Measurements from ENCODE around the gene YWHAB. TPM values are rescaled to one million over a fixed set of nuclear protein-coding genes. Genes with fewer than 3 reads are reported as not detected.

Gene YWHAB
- total RNA-seq (2012; rRNA removed), result 78.0 and 120 TPM in 2 replicates
- polyA plus RNA-seq (2012; rRNA removed), result 94.7 and 102 TPM in 2 replicates
- polyA plus RNA-seq (2012; cell fraction: cytosol; rRNA removed), result 30.9 and 41.8 TPM in 2 replicates
- 13.4 and 58.2 TPM in 2 replicates for polyA plus RNA-seq (2012; cell fraction: nucleus; rRNA removed; ENCODE audit: low replicate concordance)
- percentile 97 among the genes with signal in this experiment for Bru-seq, nascent RNA
- percentile 96 among the genes with signal in this experiment for BruChase-seq, experiment 1, labeled RNA remaining after a 6-hour chase
- percentile 92 among the genes with signal in this experiment for BruChase-seq, experiment 2, labeled RNA remaining after a 2-hour chase
- long read RNA-seq, transcript YWHAB-201 (6 exons, 3,049 nt), result major isoform, 305 of 430 reads
- long read RNA-seq, transcript YWHAB-202 (7 exons, 3,109 nt), result minor isoform, 36 of 430 reads
- long read RNA-seq, partial matches to known transcripts, result 78 of 430 reads
- long read RNA-seq, other reads (novel, unspliced or antisense), result 11 of 430 reads

GRCh38 chr20:44885392-44886265 is at the start of gene YWHAB:
YWHAB (plus strand) TSS chr20:44885705; CDS start chr20:44901534, 15,829 bp downstream.
- no TSS peak for BruUV-seq (replicated peaks)
- Histone ChIP-seq H2AK5ac (ENCODE audit: low read depth, low read length) (peak within 1 kb of the TSS; percentile 90), H3K23ac (ENCODE audit: low read depth, low read length) (peak within 1 kb of the TSS; percentile 78), H4K20me1 (ENCODE audit: insufficient read depth, low read length) (peaks cover 47% of the 10 kb centered on the region), H3K27ac (ENCODE audit: insufficient read depth, low read length) (peak within 1 kb of the TSS; percentile 95), H3K4me3 (ENCODE audit: insufficient read depth, low read depth, low read length) (peak within 1 kb of the TSS; percentile 79), H4K91ac (ENCODE audit: insufficient read depth, low read depth, low read length) (peak within 1 kb of the TSS; percentile 91), H3K4ac (ENCODE audit: low read depth, low read length) (peak within 1 kb of the TSS; percentile 92), H2AK9ac (replicated peaks; ENCODE audit: low read depth, low read length, poor library complexity) (peak within 1 kb of the TSS; percentile 99), H3K18ac (ENCODE audit: low read depth, low read length) (peak within 1 kb of the TSS; percentile 40; the same call in 1 of the 2 replicates), H2BK120ac (ENCODE audit: low read depth, low read length) (0 out of 2 replicates have a peak within 1 kb of the TSS, but pooled peaks have one; percentile 32), H3K14ac (replicated peaks; ENCODE audit: low read depth, low read length) (peak within 1 kb of the TSS; percentile 98), H3K56ac (ENCODE audit: extremely low read depth, insufficient read depth, low read length) (peak within 1 kb of the TSS; percentile 87), H3K79me1 (ENCODE audit: low read depth in 1 of 2, low read length in 2 of 2) (peaks cover 0 to 8% of the 10 kb centered on the region in 2 experiments; a peak in 2 of 4 replicates), H2BK5ac (ENCODE audit: low read depth, low read length, poor library complexity, severe bottlenecking) (peak within 1 kb of the TSS; percentile 82), H2AFZ (replicated peaks; ENCODE audit: low read length, poor library complexity) (peak within 1 kb of the TSS; percentile 97), H3K9ac (ENCODE audit: low read depth, low read length) (peak within 1 kb of the TSS; percentile 92), H2BK15ac (ENCODE audit: low read depth, low read length) (peak within 1 kb of the TSS; percentile 30; the same call in 1 of the 3 replicates), H3K36me3 (ENCODE audit: control insufficient read depth, insufficient read depth, low read length) (no peaks in the 10 kb centered on the region), H4K5ac (ENCODE audit: low read depth, low read length) (peak within 1 kb of the TSS; percentile 47; the same call in 1 of the 2 replicates), H3K9me1 (ENCODE audit: insufficient read depth, low read length) (no peaks in the 10 kb centered on the region), H3K4me2 (ENCODE audit: low read depth, low read length) (peak within 1 kb of the TSS; percentile 100), H2BK20ac (ENCODE audit: low read depth, low read length) (no peak within 1 kb of the TSS), H4K8ac (ENCODE audit: low read depth in 2 of 2, low read length in 2 of 2) (peak within 1 kb of the TSS; percentile 87 to 93), H3K4me1 (ENCODE audit: control insufficient read depth, insufficient read depth, low read length) (peaks cover 2% of the 10 kb centered on the region), H3K9me3 (ENCODE audit: control insufficient read depth, insufficient read depth, low read length) (no peaks in the 10 kb centered on the region), H3K27me3 (ENCODE audit: control insufficient read depth, insufficient read depth, low read length) (no peaks in the 10 kb centered on the region)
- intact Hi-C loops (cut with micrococcal nuclease), result loop anchor here (10.0 kb wide), 1 partner anchor 671 kb away; the partner anchor contains the start of gene OSER1
- in situ Hi-C loops (cut with MboI; ENCODE audit: low sequenced_read_pairs), result no loop called here
- 1% methylated on average over 21 of the region's 88 CpGs; no CpG with 5 or more reads in 1 of the 2 experiments for WGBS, 2 experiments (ENCODE audit: extremely low coverage in 2 of 2, insufficient read length in 1 of 2)
- peak; percentile 95 for DNase-seq
- CTCF ChIA-PET, result interaction anchor here (1.3 kb wide), 1 partner anchor 19 kb away, joined by 6 read pairs; no protein-coding TSS in a partner anchor
- dilution Hi-C loops (cut with HindIII; ENCODE audit: low sequenced_read_pairs, unreplicated experiment), result no loop called here
- ATAC-seq (ENCODE audit: low read depth), result peak; percentile 99
- POLR2A ChIA-PET (ENCODE audit: unreplicated experiment), result no interaction called here
- TF ChIP-seq RAD21 (IDR thresholded peaks at IDR 0.05; ENCODE audit: low read length) (no peak), CEBPB (IDR thresholded peaks at IDR 0.05; ENCODE audit: low read depth, low read length) (peak; percentile 31; the same call in 1 of the 2 replicates), CHD1 (IDR thresholded peaks at IDR 0.05; ENCODE audit: low read depth, low read length) (peak; percentile 78; the same call in 1 of the 2 replicates), BHLHE40 (IDR thresholded peaks at IDR 0.05; ENCODE audit: low read depth, low read length) (peak; percentile 16; the same call in 1 of the 2 replicates), MXI1 (IDR thresholded peaks at IDR 0.05; ENCODE audit: borderline replicate concordance, low read depth, low read length) (0 out of 2 replicates have a peak, but pooled peaks have one; percentile 6), POLR2A (IDR thresholded peaks at IDR 0.05; ENCODE audit: low read depth, low read length) (peak; percentile 78), ELK1 (IDR thresholded peaks at IDR 0.05; ENCODE audit: borderline replicate concordance, low read depth, low read length) (no peak), USF2 (IDR thresholded peaks at IDR 0.05; ENCODE audit: low read depth, low read length) (peak; percentile 93), SMC3 (IDR thresholded peaks at IDR 0.05; ENCODE audit: low read depth, low read length) (no peak)
- TF ChIP-seq, protein P1, sequence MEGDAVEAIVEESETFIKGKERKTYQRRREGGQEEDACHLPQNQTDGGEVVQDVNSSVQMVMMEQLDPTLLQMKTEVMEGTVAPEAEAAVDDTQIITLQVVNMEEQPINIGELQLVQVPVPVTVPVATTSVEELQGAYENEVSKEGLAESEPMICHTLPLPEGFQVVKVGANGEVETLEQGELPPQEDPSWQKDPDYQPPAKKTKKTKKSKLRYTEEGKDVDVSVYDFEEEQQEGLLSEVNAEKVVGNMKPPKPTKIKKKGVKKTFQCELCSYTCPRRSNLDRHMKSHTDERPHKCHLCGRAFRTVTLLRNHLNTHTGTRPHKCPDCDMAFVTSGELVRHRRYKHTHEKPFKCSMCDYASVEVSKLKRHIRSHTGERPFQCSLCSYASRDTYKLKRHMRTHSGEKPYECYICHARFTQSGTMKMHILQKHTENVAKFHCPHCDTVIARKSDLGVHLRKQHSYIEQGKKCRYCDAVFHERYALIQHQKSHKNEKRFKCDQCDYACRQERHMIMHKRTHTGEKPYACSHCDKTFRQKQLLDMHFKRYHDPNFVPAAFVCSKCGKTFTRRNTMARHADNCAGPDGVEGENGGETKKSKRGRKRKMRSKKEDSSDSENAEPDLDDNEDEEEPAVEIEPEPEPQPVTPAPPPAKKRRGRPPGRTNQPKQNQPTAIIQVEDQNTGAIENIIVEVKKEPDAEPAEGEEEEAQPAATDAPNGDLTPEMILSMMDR (conservative IDR thresholded peaks at IDR 0.05; ENCODE audit: low read depth, low read length), result no peak

All from IMR-90 (cell line).